HepG2 (cell line): ENCODE measurements around the gene SCN9A. TPM values are rescaled to one million over a fixed set of nuclear protein-coding genes. Genes with fewer than 3 reads are reported as not detected.

Experiments used
- ATAC-seq: fragments of 200-7000 bp; cut with Tn5 transposase; 3 replicates; pipeline ENCODE4 v1.9.1; 2020; ENCODE audit warnings: mild to moderate bottlenecking, moderate library complexity
- BruUV-seq: library from RNA; stranded (reverse); fragments of 400-500 nt; replicated peaks from 2 replicates; lab custom pipeline; 2021; lab: Mats Ljungman, UMichigan
- CTCF ChIA-PET: fragments of 300-600 bp; formaldehyde crosslinking; extraction: SDS; loops from one replicate; lab custom pipeline; 2021; ENCODE audit warnings: low total read pairs, inconsistent platforms, low intra/inter-chr PET ratio; lab: Yijun Ruan, JAX
- POLR2A ChIA-PET: fragments of 350-600 bp; sonication (Branson Sonifier 250); formaldehyde crosslinking; loops from one replicate; lab custom pipeline; 2020; ENCODE audit warnings: antibody characterized with exemption, inconsistent platforms; lab: Yijun Ruan, JAX
- DNase-seq: peaks from one replicate; pipeline ENCODE4 v3.0.0-alpha.2; 2015; ENCODE audit warnings: low spot score
- FAIRE-seq: peaks from 3 replicates; lab custom pipeline; 2011; peaks lifted over from hg19 to GRCh38; lab: Jason Lieb, UNC
- H2AFZ ChIP-seq: one replicate; pipeline ENCODE4 v1.6.1; 2011; ENCODE audit warnings: low read length, inconsistent platforms
- H3K27ac ChIP-seq: fragments of 300-600 bp; 3 replicates; pipeline ENCODE4 v1.8.0; 2011; ENCODE audit warnings: mixed run types, mild to moderate bottlenecking, mixed read lengths, low read length, inconsistent platforms; ENCODE audit not compliant: insufficient read depth; ENCODE audit errors: extremely low read length
- H3K27me3 ChIP-seq, 2 experiments: fragments of 200-600 bp in 1 of 2; 2 replicates in 1 of 2; 3 replicates in 1 of 2; pipeline versions ENCODE4 v1.6.0 to v1.8.0; 2011; ENCODE audit warnings: low read length in 2 of 2, mild to moderate bottlenecking in 2 of 2, moderate library complexity in 2 of 2, inconsistent platforms in 1 of 2; ENCODE audit not compliant: insufficient read depth in 2 of 2, control insufficient read depth in 1 of 2
- H3K36me3 ChIP-seq, 2 experiments: fragments of 200-600 bp in 1 of 2; replicated peaks in 1 of 2; 2 replicates in 1 of 2; 3 replicates in 1 of 2; pipeline versions ENCODE4 v1.5.1 to v1.8.0; 2011; ENCODE audit warnings: low read length in 2 of 2, inconsistent platforms in 1 of 2; ENCODE audit not compliant: insufficient read depth in 2 of 2, control insufficient read depth in 1 of 2
- H3K4me1 ChIP-seq: 2 replicates; pipeline ENCODE4 v1.5.1; 2012; ENCODE audit warnings: low read length, inconsistent platforms; ENCODE audit not compliant: insufficient read depth
- H3K4me2 ChIP-seq: 2 replicates; pipeline ENCODE4 v1.6.0; 2011; ENCODE audit warnings: low read depth, low read length, inconsistent platforms
- H3K4me3 ChIP-seq, 3 experiments: fragments of 200-600 bp in 1 of 3; sonication (generic), shearing (Covaris generic) in 1 of 3; replicated peaks in 1 of 3; 2 replicates each; pipeline ENCODE4 v1.5.1; 2011 to 2016; ENCODE audit warnings: low read length in 3 of 3, inconsistent platforms in 2 of 3, low read depth in 2 of 3, mild to moderate bottlenecking in 2 of 3, control low read depth in 1 of 3, mixed read lengths in 1 of 3; ENCODE audit not compliant: insufficient read depth in 1 of 3
- H3K79me2 ChIP-seq: one replicate; pipeline ENCODE4 v1.6.1; 2011; ENCODE audit warnings: low read length, inconsistent platforms; ENCODE audit not compliant: insufficient read depth
- H3K9ac ChIP-seq: 2 replicates; pipeline ENCODE4 v1.6.0; 2011; ENCODE audit warnings: mild to moderate bottlenecking, low read depth, low read length, inconsistent platforms; ENCODE audit not compliant: insufficient read depth
- H3K9me3 ChIP-seq: 2 replicates; pipeline ENCODE4 v1.5.1; 2012; ENCODE audit warnings: mild to moderate bottlenecking, low read length
- H4K20me1 ChIP-seq: 2 replicates; pipeline ENCODE4 v1.6.0; 2011; ENCODE audit warnings: inconsistent platforms, mild to moderate bottlenecking, low read length, moderate library complexity; ENCODE audit not compliant: insufficient read depth
- HDAC1 ChIP-seq: sonication (generic); formaldehyde crosslinking; IDR thresholded peaks from 2 replicates; pipeline ENCODE4 v1.5.1; 2020; ENCODE audit warnings: mild to moderate bottlenecking, missing genetic modification reagents
- HES4 ChIP-seq: sonication (generic); formaldehyde crosslinking; IDR thresholded peaks from 2 replicates; pipeline ENCODE4 v1.9.0; 2021; ENCODE audit warnings: mild to moderate bottlenecking, missing genetic modification reagents, borderline replicate concordance
- KDM1A ChIP-seq: IDR thresholded peaks from 2 replicates; pipeline ENCODE4 v1.6.1; 2016; ENCODE audit warnings: missing compliant biosample characterization
- KDM4B ChIP-seq: sonication (generic); formaldehyde crosslinking; IDR thresholded peaks from 2 replicates; pipeline ENCODE4 v1.4.0; 2020; ENCODE audit warnings: missing genetic modification reagents
- PRDM4 ChIP-seq: sonication (generic); formaldehyde crosslinking; IDR thresholded peaks from 2 replicates; pipeline ENCODE4 v1.9.0; 2021; ENCODE audit warnings: missing genetic modification reagents, borderline replicate concordance
- PRPF4 ChIP-seq: fragments of 200-400 bp; formaldehyde crosslinking; IDR thresholded peaks from 2 replicates; pipeline ENCODE4 v1.6.1; 2016; ENCODE audit warnings: low read length, low read depth; ENCODE audit not compliant: poor library complexity, severe bottlenecking
- RARA ChIP-seq: IDR thresholded peaks from 2 replicates; pipeline ENCODE4 v1.6.1; 2016; ENCODE audit warnings: missing genetic modification reagents, missing compliant biosample characterization
- RFXANK ChIP-seq: IDR thresholded peaks from 2 replicates; pipeline ENCODE4 v1.6.1; 2016
- TAF15 ChIP-seq: fragments of 200-400 bp; formaldehyde crosslinking; IDR thresholded peaks from one replicate; pipeline ENCODE4 v1.6.1; 2018; ENCODE audit warnings: mild to moderate bottlenecking, low read depth, low read length; ENCODE audit not compliant: poor library complexity, severe bottlenecking
- ZIK1 ChIP-seq: sonication (generic); formaldehyde crosslinking; IDR thresholded peaks from 2 replicates; pipeline ENCODE4 v1.5.0; 2020; ENCODE audit warnings: mild to moderate bottlenecking, low read depth, missing genetic modification reagents, borderline replicate concordance
- ZNF124 ChIP-seq: sonication (generic); formaldehyde crosslinking; IDR thresholded peaks from 2 replicates; pipeline ENCODE4 v1.4.0; 2020; ENCODE audit warnings: missing genetic modification reagents
- ZNF317 ChIP-seq: sonication (generic); formaldehyde crosslinking; IDR thresholded peaks from 2 replicates; pipeline ENCODE4 v1.5.0; 2020; ENCODE audit warnings: mild to moderate bottlenecking, missing genetic modification reagents
- ZNF775 ChIP-seq: sonication (generic); formaldehyde crosslinking; IDR thresholded peaks from 2 replicates; pipeline ENCODE4 v1.4.0; 2020; ENCODE audit warnings: missing genetic modification reagents, mild to moderate bottlenecking, moderate library complexity, borderline replicate concordance
- WGBS: methylation state at CpG from one replicate; pipeline ENCODE4 v1.1.6; 2017; ENCODE audit warnings: low lambda C conversion rate; 5-methylcytosine and 5-hydroxymethylcytosine counted together
- in situ Hi-C: cut with HindIII; loops from 2 replicates; pipeline ENCODE4 v1.10.0; 2017; ENCODE audit warnings: low pct_unique_long_range_greater_than_20kb; ENCODE audit not compliant: extremely low pct_ligation_motif_present
- intact Hi-C: fragments of 100-400 bp; cut with micrococcal nuclease; formaldehyde crosslinking; loops from one replicate; pipeline ENCODE4 v1.10.0; 2022; ENCODE audit not compliant: unreplicated experiment
- polyA plus RNA-seq, 8 experiments: library from polyadenylated mRNA; depleted of rRNA in 3 of 8; stranded (reverse) in 7 of 8; unstranded in 1 of 8; fragments of >200 nt; fragmentation: Illumina TruSeq in 4 of 8; extraction: Trizol in 4 of 8; gene quantifications; 2 replicates each; pipeline versions ENCODE4 v1.2.1 to v1.2.3, GENCODE V29; 2011 to 2016; ENCODE audit warnings: low read depth in 4 of 8, missing spikeins in 1 of 8, mixed read lengths in 1 of 8; ENCODE audit not compliant: insufficient read depth in 1 of 8
- total RNA-seq, 5 experiments: library from RNA; depleted of rRNA; stranded (reverse); fragments of >200 nt; fragmentation: Illumina TruSeq; extraction: Trizol; gene quantifications; 2 replicates each; pipeline ENCODE4 v1.2.3, GENCODE V29; 2016; ENCODE audit warnings: low read depth in 1 of 5
- TF ChIP-seq, protein P1 (sequence below): sonication (generic); formaldehyde crosslinking; IDR thresholded peaks from 2 replicates; pipeline ENCODE4 v1.8.0; 2022; ENCODE audit warnings: mild to moderate bottlenecking, missing genetic modification reagents, moderate library complexity

Gene SCN9A
- total and polyA plus RNA-seq, 2 of the 13 experiments (the other 11 are each of a cell fraction or from before 2014, with no cell fraction given) = 15.3 to 24.3 TPM

DNA sequence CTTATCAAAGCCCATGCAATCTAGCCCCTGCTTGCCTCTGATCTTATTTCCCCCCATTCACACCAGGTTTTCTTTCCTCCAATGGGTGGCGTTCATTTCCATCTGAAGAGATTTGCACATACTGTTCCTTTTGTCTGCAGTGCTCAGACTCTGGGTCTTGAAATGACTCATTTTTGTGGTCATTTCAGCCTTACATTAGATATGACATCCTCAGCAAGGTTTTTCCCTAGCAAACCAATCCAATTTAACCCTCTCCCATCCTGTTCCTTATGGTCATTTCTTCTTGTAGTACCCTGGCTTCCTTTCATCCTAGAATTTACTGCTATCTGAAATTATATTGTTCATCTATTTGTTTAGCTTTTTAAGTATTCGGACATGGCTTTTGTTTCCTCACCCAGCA, 205.4 kb downstream of the SCN9A start:
- Histone ChIP-seq H3K4me3 (no peak overlapping the region), H3K9ac (no peak overlapping the region), H3K36me3 (no peaks in the 10 kb centered on the region), H3K27me3 (no peaks in the 10 kb centered on the region), H2AFZ (no peak overlapping the region), H3K27ac (no peak overlapping the region), H3K79me2 (no peaks in the 10 kb centered on the region), H3K9me3 (no peaks in the 10 kb centered on the region), H3K4me1 (peaks cover 9% of the 10 kb centered on the region; the same call in 1 of the 2 replicates), H4K20me1 (no peaks in the 10 kb centered on the region), H3K4me2 (no peak overlapping the region)
- in situ Hi-C loops (no loop called here), intact Hi-C loops (no loop called here)
- no peak for FAIRE-seq
- CTCF ChIA-PET = no interaction called here
- BruUV-seq = no TSS peak
- TF ChIP-seq RFXANK (CRISPR knock-in tag) (no peak), KDM1A (CRISPR knock-in tag) (no peak), ZNF317 (peak; percentile 31; the same call in 1 of the 2 replicates), HDAC1 (CRISPR knock-in tag) (no peak), ZNF775 (CRISPR knock-in tag) (no peak)
- ATAC-seq = no peak
- DNase-seq = no peak
- WGBS = 97% methylated on average over 2 of the region's 2 CpGs
- POLR2A ChIA-PET = no interaction called here

GRCh38 chr2:166167449-166167848, 208.3 kb downstream of the SCN9A start:
- intact Hi-C loops = no loop called here
- Histone ChIP-seq H3K27ac (no peak overlapping the region), H3K4me2 (no peak overlapping the region), H3K4me1 (peaks cover 23% of the 10 kb centered on the region), H2AFZ (peak overlapping the region; percentile 85), H3K36me3 (no peaks in the 10 kb centered on the region), H3K27me3 (no peaks in the 10 kb centered on the region), H3K4me3 (no peak overlapping the region), H3K79me2 (no peaks in the 10 kb centered on the region), H3K9me3 (no peaks in the 10 kb centered on the region), H3K9ac (no peak overlapping the region), H4K20me1 (no peaks in the 10 kb centered on the region)
- no TSS peak for BruUV-seq
- ChIA-PET POLR2A (interaction anchor here (0.9 kb wide), 1 partner anchor 33 kb away, joined by 4 read pairs; no protein-coding TSS in a partner anchor), CTCF (no interaction called here)
- FAIRE-seq (no peak), DNase-seq (no peak), ATAC-seq (no peak)
- 80% methylated on average over 2 of the region's 2 CpGs for WGBS
- in situ Hi-C loops = no loop called here
- TF ChIP-seq RARA (CRISPR knock-in tag) (no peak), ZIK1 (CRISPR knock-in tag) (no peak), PRPF4 (no peak), TAF15 (no peak), ZNF124 (CRISPR knock-in tag) (no peak), HES4 (no peak), PRDM4 (CRISPR knock-in tag) (no peak), KDM4B (no peak)
- TF ChIP-seq, protein P1, sequence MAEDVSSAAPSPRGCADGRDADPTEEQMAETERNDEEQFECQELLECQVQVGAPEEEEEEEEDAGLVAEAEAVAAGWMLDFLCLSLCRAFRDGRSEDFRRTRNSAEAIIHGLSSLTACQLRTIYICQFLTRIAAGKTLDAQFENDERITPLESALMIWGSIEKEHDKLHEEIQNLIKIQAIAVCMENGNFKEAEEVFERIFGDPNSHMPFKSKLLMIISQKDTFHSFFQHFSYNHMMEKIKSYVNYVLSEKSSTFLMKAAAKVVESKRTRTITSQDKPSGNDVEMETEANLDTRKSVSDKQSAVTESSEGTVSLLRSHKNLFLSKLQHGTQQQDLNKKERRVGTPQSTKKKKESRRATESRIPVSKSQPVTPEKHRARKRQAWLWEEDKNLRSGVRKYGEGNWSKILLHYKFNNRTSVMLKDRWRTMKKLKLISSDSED = no peak
